Hematopoietic multipotent progenitor cell treated with erythropoietin and hydrocortisone succinate and interleukin-3 and kit ligand, for 4 days (in vitro differentiated cells): ENCODE results near the gene LMLN.
"Not testable (repeated sequence)": the region's sequence is repeated elsewhere in the genome, so short reads cannot be mapped to it uniquely, and the experiment has no call there.

Experiments used
- DNase-seq: peaks from one replicate; pipeline ENCODE4 v3.0.0-alpha.2; 2015

Gene LMLN

GRCh38 chr3:198080521-198081384 is 120.7 kb downstream of the LMLN start:
- peak; percentile 93 for DNase-seq

GRCh38 chr3:198081421-198081844 is 121.4 kb downstream of the LMLN start:
- DNase-seq: no peak

GRCh38 chr3:198082226-198082625 is 122.2 kb downstream of the LMLN start:
- DNase-seq: not testable (repeated sequence)

GRCh38 chr3:198088421-198088955 is 128.5 kb downstream of the LMLN start:
- no peak for DNase-seq

GRCh38 chr3:198090795-198091332 is 130.8 kb downstream of the LMLN start:
- DNase-seq: no peak

GRCh38 chr3:198092276-198092675 is 132.3 kb downstream of the LMLN start:
- DNase-seq: peak; percentile 51

- DNase-seq: no peak
Observed at GRCh38 chr3:198093112-198093679, 133.2 kb downstream of the LMLN start.
